GM12891 (cell line): ENCODE results near the gene CD47.

Experiments
- DNase-seq: peaks from one replicate; pipeline ENCODE4 v3.0.0; 2011; ENCODE audit warnings: low spot score; ENCODE audit not compliant: insufficient read length
- FAIRE-seq: peaks from 2 replicates; lab custom pipeline; 2011; peaks lifted over from hg19 to GRCh38; lab: Jason Lieb, UNC
- PAX5 ChIP-seq: IDR thresholded peaks from 2 replicates; pipeline ENCODE4 v1.6.1; 2011; ENCODE audit warnings: low read length, moderate library complexity, mild to moderate bottlenecking; ENCODE audit not compliant: insufficient read depth, severe bottlenecking
- POLR2A ChIP-seq: IDR thresholded peaks from 2 replicates; pipeline ENCODE4 v1.6.1; 2011; ENCODE audit warnings: low read depth, low read length, control low read depth
- POLR2AphosphoS5 ChIP-seq: IDR thresholded peaks from 2 replicates; pipeline ENCODE4 v1.6.1; 2011; ENCODE audit warnings: low read depth, low read length, control low read depth
- POU2F2 ChIP-seq: IDR thresholded peaks from 2 replicates; pipeline ENCODE4 v1.6.1; 2011; ENCODE audit warnings: low read depth, mild to moderate bottlenecking, control low read depth, low read length, moderate library complexity
- SPI1 ChIP-seq: IDR thresholded peaks from 2 replicates; pipeline ENCODE4 v1.6.1; 2011; ENCODE audit warnings: low read depth, low read length, control low read depth
- TAF1 ChIP-seq: IDR thresholded peaks from 2 replicates; pipeline ENCODE4 v1.6.1; 2011; ENCODE audit warnings: low read depth, low read length, control low read depth

Gene CD47

GRCh38 chr3:108036984-108037741 is 53.7 kb downstream of the CD47 start:
- DNase-seq: peak; percentile 8
- TF ChIP-seq POLR2A (no peak), POU2F2 (no peak), SPI1 (peak; percentile 93)
- FAIRE-seq: peak; percentile 91

GRCh38 chr3:108036401-108036800 is 54.4 kb downstream of the CD47 start:
- no peak for FAIRE-seq
- DNase-seq: no peak
- TF ChIP-seq TAF1: no peak

- TF ChIP-seq POLR2A (no peak), SPI1 (peak; percentile 84)
- FAIRE-seq (peak; percentile 82), DNase-seq (no peak)
These were observed 55.1 kb downstream of the CD47 start for GRCh38 chr3:108035751-108036150.

- FAIRE-seq: peak; percentile 40
- TF ChIP-seq POU2F2 (no peak), POLR2AphosphoS5 (no peak), TAF1 (no peak), PAX5 (no peak), SPI1 (no peak), POLR2A (no peak)
- no peak for DNase-seq
These were observed 58.9 kb downstream of the CD47 start for GRCh38 chr3:108031895-108032294.

- FAIRE-seq: no peak
These were observed 59.9 kb downstream of the CD47 start for GRCh38 chr3:108030960-108031359.

GRCh38 chr3:108029466-108029865 is 61.4 kb downstream of the CD47 start:
- DNase-seq (no peak), FAIRE-seq (no peak)
- TF ChIP-seq SPI1 (no peak), TAF1 (no peak), PAX5 (no peak), POU2F2 (no peak), POLR2A (no peak), POLR2AphosphoS5 (no peak)

More at GRCh38 chr3:108030960-108031359, 59.9 kb downstream of the CD47 start:
- TF ChIP-seq POLR2A: no peak
- no peak for TF ChIP-seq POU2F2
- no peak for TF ChIP-seq PAX5
- TF ChIP-seq POLR2AphosphoS5: no peak
- DNase-seq: no peak

GRCh38 chr3:108028896-108029295 is 61.9 kb downstream of the CD47 start:
- TF ChIP-seq POLR2AphosphoS5 (no peak), POLR2A (no peak), PAX5 (no peak), TAF1 (no peak), SPI1 (no peak), POU2F2 (no peak)
- FAIRE-seq (no peak), DNase-seq (no peak)

- TF ChIP-seq PAX5 (no peak), TAF1 (no peak), POLR2A (no peak), POU2F2 (no peak), SPI1 (no peak), POLR2AphosphoS5 (no peak)
These were observed 65.7 kb downstream of the CD47 start for GRCh38 chr3:108025177-108025576.

GRCh38 chr3:108024146-108024850 is 66.5 kb downstream of the CD47 start:
- no peak for DNase-seq
- FAIRE-seq: no peak
- TF ChIP-seq POLR2A (no peak), SPI1 (no peak), PAX5 (no peak), TAF1 (no peak), POLR2AphosphoS5 (no peak), POU2F2 (no peak)

More at GRCh38 chr3:108025177-108025576, 65.7 kb downstream of the CD47 start:
- DNase-seq: no peak
- FAIRE-seq: no peak
